Stimulated activated naive CD8-positive, alpha-beta T cell treated with anti-CD3 and anti-CD28 coated beads, Interleukin-15, Interleukin-2, amounts not matched to agents 100 ng/mL and 50 ng/mL, for 24 hours (primary cell): Measurements from ENCODE around the gene CETN2.

Experiments used
- H3K27ac Mint-ChIP-seq: one replicate; pipeline ENCODE4 v1.8.0; 2021; ENCODE audit warnings: mild to moderate bottlenecking, mixed read lengths
- H3K27me3 Mint-ChIP-seq: one replicate; pipeline ENCODE4 v1.8.0; 2021; ENCODE audit warnings: mixed read lengths
- H3K36me3 Mint-ChIP-seq: one replicate; pipeline ENCODE4 v1.8.0; 2021; ENCODE audit warnings: low read depth, mixed read lengths
- H3K4me1 Mint-ChIP-seq: one replicate; pipeline ENCODE4 v1.8.0; 2021; ENCODE audit warnings: low read depth, mixed read lengths
- H3K4me3 Mint-ChIP-seq: one replicate; pipeline ENCODE4 v1.8.0; 2021; ENCODE audit warnings: mild to moderate bottlenecking, mixed read lengths
- H3K9me3 Mint-ChIP-seq: one replicate; pipeline ENCODE4 v1.8.0; 2021; ENCODE audit warnings: mixed read lengths

Gene CETN2

GRCh38 chrX:152830312-152831305 is at the start of gene CETN2, which contains the start of gene NSDHL:
Gene CETN2, minus strand, starts transcription at chrX:152830757. Its CDS starts 47 bp downstream, at chrX:152830710.
Gene NSDHL, plus strand, starts transcription at chrX:152831063. Its CDS starts 15,262 bp downstream, at chrX:152846325.
- H3K27me3 Mint-ChIP-seq: no peaks in the 10 kb centered on the region
- peaks cover 18% of the 10 kb centered on the region for H3K4me1 Mint-ChIP-seq
- H3K36me3 Mint-ChIP-seq: peaks cover 6% of the 10 kb centered on the region
- peak within 1 kb of the TSS; percentile 92 for H3K4me3 Mint-ChIP-seq
- peak within 1 kb of the TSS; percentile 89 for H3K27ac Mint-ChIP-seq
- H3K9me3 Mint-ChIP-seq: no peaks in the 10 kb centered on the region

GRCh38 chrX:152878976-152879755 is 48.6 kb upstream of the CETN2 start:
- Mint-ChIP-seq H3K27me3 (no peaks in the 10 kb centered on the region), H3K9me3 (no peaks in the 10 kb centered on the region), H3K4me1 (no peaks in the 10 kb centered on the region), H3K36me3 (no peaks in the 10 kb centered on the region), H3K4me3 (no peak overlapping the region), H3K27ac (no peak overlapping the region)

GRCh38 chrX:152876931-152877840 is 46.6 kb upstream of the CETN2 start:
- peaks cover 4% of the 10 kb centered on the region for H3K4me1 Mint-ChIP-seq
- no peaks in the 10 kb centered on the region for H3K36me3 Mint-ChIP-seq
- H3K9me3 Mint-ChIP-seq: no peaks in the 10 kb centered on the region
- no peak overlapping the region for H3K4me3 Mint-ChIP-seq
- no peaks in the 10 kb centered on the region for H3K27me3 Mint-ChIP-seq
- H3K27ac Mint-ChIP-seq: no peak overlapping the region

GRCh38 chrX:152873361-152873760 is 42.8 kb upstream of the CETN2 start:
- Mint-ChIP-seq H3K27me3 (no peaks in the 10 kb centered on the region), H3K4me1 (peaks cover 4% of the 10 kb centered on the region), H3K9me3 (no peaks in the 10 kb centered on the region), H3K36me3 (peaks cover 14% of the 10 kb centered on the region), H3K27ac (peak overlapping the region; percentile 23), H3K4me3 (no peak overlapping the region)

GRCh38 chrX:152872522-152872921 is 42.0 kb upstream of the CETN2 start:
- peaks cover 4% of the 10 kb centered on the region for H3K4me1 Mint-ChIP-seq
- H3K9me3 Mint-ChIP-seq: no peaks in the 10 kb centered on the region
- no peak overlapping the region for H3K4me3 Mint-ChIP-seq
- H3K36me3 Mint-ChIP-seq: peaks cover 14% of the 10 kb centered on the region
- H3K27me3 Mint-ChIP-seq: no peaks in the 10 kb centered on the region
- H3K27ac Mint-ChIP-seq: peak overlapping the region; percentile 26

GRCh38 chrX:152871260-152871659 is 40.7 kb upstream of the CETN2 start:
- H3K9me3 Mint-ChIP-seq: no peaks in the 10 kb centered on the region
- H3K4me3 Mint-ChIP-seq: no peak overlapping the region
- H3K27ac Mint-ChIP-seq: no peak overlapping the region
- H3K36me3 Mint-ChIP-seq: peaks cover 14% of the 10 kb centered on the region
- H3K4me1 Mint-ChIP-seq: peaks cover 4% of the 10 kb centered on the region
- no peaks in the 10 kb centered on the region for H3K27me3 Mint-ChIP-seq

GRCh38 chrX:152869972-152870371 is 39.4 kb upstream of the CETN2 start:
- no peaks in the 10 kb centered on the region for H3K27me3 Mint-ChIP-seq
- no peak overlapping the region for H3K4me3 Mint-ChIP-seq
- peaks cover 4% of the 10 kb centered on the region for H3K4me1 Mint-ChIP-seq
- no peaks in the 10 kb centered on the region for H3K9me3 Mint-ChIP-seq
- peaks cover 14% of the 10 kb centered on the region for H3K36me3 Mint-ChIP-seq
- no peak overlapping the region for H3K27ac Mint-ChIP-seq

GRCh38 chrX:152866386-152866785 is 35.8 kb upstream of the CETN2 start:
- Mint-ChIP-seq H3K27ac (no peak overlapping the region), H3K4me1 (no peaks in the 10 kb centered on the region), H3K27me3 (no peaks in the 10 kb centered on the region), H3K36me3 (peaks cover 24% of the 10 kb centered on the region), H3K4me3 (no peak overlapping the region), H3K9me3 (no peaks in the 10 kb centered on the region)

GRCh38 chrX:152865232-152865920 is 34.8 kb upstream of the CETN2 start:
- H3K9me3 Mint-ChIP-seq: no peaks in the 10 kb centered on the region
- H3K4me3 Mint-ChIP-seq: no peak overlapping the region
- peaks cover 22% of the 10 kb centered on the region for H3K36me3 Mint-ChIP-seq
- no peaks in the 10 kb centered on the region for H3K4me1 Mint-ChIP-seq
- no peak overlapping the region for H3K27ac Mint-ChIP-seq
- H3K27me3 Mint-ChIP-seq: no peaks in the 10 kb centered on the region

GRCh38 chrX:152861826-152862225 is 31.3 kb upstream of the CETN2 start:
- Mint-ChIP-seq H3K27me3 (no peaks in the 10 kb centered on the region), H3K36me3 (peaks cover 19% of the 10 kb centered on the region), H3K27ac (no peak overlapping the region), H3K9me3 (no peaks in the 10 kb centered on the region), H3K4me3 (no peak overlapping the region), H3K4me1 (peaks cover 4% of the 10 kb centered on the region)

GRCh38 chrX:152861116-152861515 is 30.6 kb upstream of the CETN2 start:
- Mint-ChIP-seq H3K36me3 (peaks cover 19% of the 10 kb centered on the region), H3K4me1 (peaks cover 4% of the 10 kb centered on the region), H3K4me3 (no peak overlapping the region), H3K27me3 (no peaks in the 10 kb centered on the region), H3K9me3 (no peaks in the 10 kb centered on the region), H3K27ac (no peak overlapping the region)

- no peak overlapping the region for H3K4me3 Mint-ChIP-seq
- H3K9me3 Mint-ChIP-seq: no peaks in the 10 kb centered on the region
- H3K4me1 Mint-ChIP-seq: peaks cover 4% of the 10 kb centered on the region
- no peak overlapping the region for H3K27ac Mint-ChIP-seq
- no peaks in the 10 kb centered on the region for H3K27me3 Mint-ChIP-seq
- peaks cover 45% of the 10 kb centered on the region for H3K36me3 Mint-ChIP-seq
Observed at GRCh38 chrX:152853986-152854385, 23.4 kb upstream of the CETN2 start.

GRCh38 chrX:152850465-152850864 is 19.9 kb upstream of the CETN2 start:
- H3K27ac Mint-ChIP-seq: no peak overlapping the region
- peaks cover 41% of the 10 kb centered on the region for H3K36me3 Mint-ChIP-seq
- H3K9me3 Mint-ChIP-seq: no peaks in the 10 kb centered on the region
- H3K4me1 Mint-ChIP-seq: no peaks in the 10 kb centered on the region
- no peaks in the 10 kb centered on the region for H3K27me3 Mint-ChIP-seq
- no peak overlapping the region for H3K4me3 Mint-ChIP-seq

GRCh38 chrX:152847281-152847680 is 16.7 kb upstream of the CETN2 start:
- no peaks in the 10 kb centered on the region for H3K4me1 Mint-ChIP-seq
- no peak overlapping the region for H3K4me3 Mint-ChIP-seq
- H3K36me3 Mint-ChIP-seq: peaks cover 24% of the 10 kb centered on the region
- no peak overlapping the region for H3K27ac Mint-ChIP-seq
- H3K27me3 Mint-ChIP-seq: no peaks in the 10 kb centered on the region
- no peaks in the 10 kb centered on the region for H3K9me3 Mint-ChIP-seq
